ENCODE results near the gene IRAK2. TPM values are rescaled to one million over a fixed set of nuclear protein-coding genes. Genes with fewer than 3 reads are reported as not detected.

The IRAK2 gene
- total RNA-seq, 6 donors from 2014 or later, result 3.1 to 10.2 (median 7.1) TPM

DNA sequence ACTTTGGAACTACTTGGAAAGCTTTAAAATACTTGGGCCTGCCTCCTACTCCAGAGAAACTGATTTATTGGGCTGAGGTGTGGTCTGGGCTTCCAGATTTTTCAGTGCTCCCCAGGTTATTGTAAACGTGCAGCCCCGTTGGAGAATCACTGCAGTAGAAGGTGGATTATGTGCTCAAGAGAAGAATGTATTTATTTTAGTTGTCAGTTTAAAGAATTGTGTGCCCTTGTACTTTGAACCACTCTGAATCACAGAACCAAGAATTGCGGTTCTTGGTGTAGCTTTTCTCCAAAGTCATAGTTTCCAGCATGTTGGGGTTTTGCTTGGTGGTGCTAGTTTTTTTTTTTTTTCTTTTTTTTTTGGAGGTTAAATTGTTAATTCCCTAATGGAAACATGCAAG is 85.1 kb downstream of the IRAK2 start:
- peaks cover 3 to 26% (median 14%) of the 10 kb centered on the region in 4 donors for H3K36me3 ChIP-seq
- H3K4me1 ChIP-seq, result peaks cover 24 to 43% (median 29%) of the 10 kb centered on the region in 4 donors
- TF ChIP-seq POLR2AphosphoS5 (IDR thresholded peaks at IDR 0.05) (no peak), EP300 (IDR thresholded peaks at IDR 0.05) (no peak), POLR2A (IDR thresholded peaks at IDR 0.05) (no peak)
- TF ChIP-seq, protein P1, sequence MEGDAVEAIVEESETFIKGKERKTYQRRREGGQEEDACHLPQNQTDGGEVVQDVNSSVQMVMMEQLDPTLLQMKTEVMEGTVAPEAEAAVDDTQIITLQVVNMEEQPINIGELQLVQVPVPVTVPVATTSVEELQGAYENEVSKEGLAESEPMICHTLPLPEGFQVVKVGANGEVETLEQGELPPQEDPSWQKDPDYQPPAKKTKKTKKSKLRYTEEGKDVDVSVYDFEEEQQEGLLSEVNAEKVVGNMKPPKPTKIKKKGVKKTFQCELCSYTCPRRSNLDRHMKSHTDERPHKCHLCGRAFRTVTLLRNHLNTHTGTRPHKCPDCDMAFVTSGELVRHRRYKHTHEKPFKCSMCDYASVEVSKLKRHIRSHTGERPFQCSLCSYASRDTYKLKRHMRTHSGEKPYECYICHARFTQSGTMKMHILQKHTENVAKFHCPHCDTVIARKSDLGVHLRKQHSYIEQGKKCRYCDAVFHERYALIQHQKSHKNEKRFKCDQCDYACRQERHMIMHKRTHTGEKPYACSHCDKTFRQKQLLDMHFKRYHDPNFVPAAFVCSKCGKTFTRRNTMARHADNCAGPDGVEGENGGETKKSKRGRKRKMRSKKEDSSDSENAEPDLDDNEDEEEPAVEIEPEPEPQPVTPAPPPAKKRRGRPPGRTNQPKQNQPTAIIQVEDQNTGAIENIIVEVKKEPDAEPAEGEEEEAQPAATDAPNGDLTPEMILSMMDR (IDR thresholded peaks at IDR 0.05), result no peak
- 24 to 28% methylated on average over 3 of the region's 3 CpGs for WGBS, 2 donors
- DNase-seq (no peak), ATAC-seq (ENCODE audit: low FRiP score in 2 of 2) (no peak)
- H3K27ac ChIP-seq, result peak overlapping the region in 2 of 4 donors; percentile 89 to 92
- H3K9me3 ChIP-seq, result peaks cover 0 to 15% (median 5%) of the 10 kb centered on the region in 4 donors
- H3K4me3 ChIP-seq, result peak overlapping the region; percentile 69 to 95 (median 84)
- H3K27me3 ChIP-seq, result no peaks in the 10 kb centered on the region

DNA sequence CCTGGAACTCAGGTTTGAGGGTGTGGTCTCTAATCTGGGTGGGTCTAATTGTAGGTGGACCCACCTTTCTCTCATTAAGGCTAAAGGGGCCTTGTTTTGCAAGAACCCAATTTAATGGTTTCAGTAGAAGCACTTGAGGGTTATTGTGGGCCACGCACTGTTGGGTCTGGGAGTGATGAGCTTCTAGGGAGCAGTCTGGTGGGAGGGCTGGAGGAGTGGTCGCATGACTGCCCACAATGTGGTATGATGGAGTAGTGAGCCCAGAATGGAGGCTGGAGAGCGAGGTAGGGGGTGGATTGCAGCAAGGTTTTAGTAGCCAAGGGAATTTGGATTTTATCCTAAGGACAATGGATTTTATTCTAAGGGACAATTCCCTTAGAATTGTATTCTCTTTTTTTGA is 86.3 kb downstream of the IRAK2 start:
- peaks cover 6 to 38% (median 18%) of the 10 kb centered on the region in 4 donors for H3K36me3 ChIP-seq
- no peak for ATAC-seq (ENCODE audit: low FRiP score in 2 of 2)
- no peaks in the 10 kb centered on the region for H3K27me3 ChIP-seq
- H3K27ac ChIP-seq, result no peak overlapping the region
- H3K9me3 ChIP-seq, result peaks cover 0 to 3% (median 0%) of the 10 kb centered on the region in 4 donors
- peak overlapping the region in 1 of 4 donors; percentile 95 for H3K4me3 ChIP-seq
- TF ChIP-seq EP300 (IDR thresholded peaks at IDR 0.05), result no peak
- TF ChIP-seq POLR2AphosphoS5 (IDR thresholded peaks at IDR 0.05), result no peak
- no peak for TF ChIP-seq POLR2A (IDR thresholded peaks at IDR 0.05)
- TF ChIP-seq, protein P1 (IDR thresholded peaks at IDR 0.05), result no peak
- H3K4me1 ChIP-seq, result peaks cover 27 to 49% (median 29%) of the 10 kb centered on the region in 4 donors
- no peak for DNase-seq
- WGBS, 2 donors, result 91 to 93% methylated on average over 3 of the region's 3 CpGs

GRCh38 chr3:10253731-10254130 is 89.0 kb downstream of the IRAK2 start:
- Histone ChIP-seq H3K4me1 (peaks cover 22 to 43% (median 26%) of the 10 kb centered on the region in 4 donors), H3K4me3 (no peak overlapping the region), H3K36me3 (peaks cover 6 to 45% (median 26%) of the 10 kb centered on the region in 4 donors), H3K27ac (no peak overlapping the region), H3K27me3 (no peaks in the 10 kb centered on the region), H3K9me3 (no peaks in the 10 kb centered on the region)
- TF ChIP-seq POLR2A (IDR thresholded peaks at IDR 0.05) (no peak), POLR2AphosphoS5 (IDR thresholded peaks at IDR 0.05) (no peak), EP300 (IDR thresholded peaks at IDR 0.05) (no peak)
- TF ChIP-seq, protein P1 (IDR thresholded peaks at IDR 0.05), result no peak
- DNase-seq, result no peak
- 90 to 96% methylated on average over 1 to 3 of the region's 3 CpGs for WGBS, 2 donors
- no peak for ATAC-seq (ENCODE audit: low FRiP score in 2 of 2)

DNA sequence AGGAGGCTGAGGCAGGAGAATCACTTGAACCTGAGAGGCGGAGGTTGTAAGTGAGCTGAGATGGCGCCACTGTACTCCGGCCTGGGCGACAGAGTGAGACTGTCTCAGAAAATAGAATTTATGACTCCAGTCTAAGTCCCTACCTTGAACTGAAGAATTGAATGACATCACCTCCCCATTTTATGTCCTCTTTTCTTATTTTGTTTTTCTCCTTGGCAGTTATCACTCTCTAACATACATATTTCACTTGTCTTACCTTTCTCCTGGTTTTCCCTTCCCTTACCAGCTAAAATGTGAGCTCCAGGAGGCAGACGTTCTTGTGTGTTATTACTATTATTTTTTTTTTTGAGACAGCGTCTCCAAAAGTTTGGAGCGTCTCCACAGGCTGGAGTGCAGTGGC is 91.1 kb downstream of the IRAK2 start:
- H3K27me3 ChIP-seq, result no peaks in the 10 kb centered on the region
- H3K9me3 ChIP-seq, result no peaks in the 10 kb centered on the region
- DNase-seq (no peak), ATAC-seq (ENCODE audit: low FRiP score in 2 of 2) (no peak)
- H3K4me1 ChIP-seq, result peaks cover 8 to 25% (median 9%) of the 10 kb centered on the region in 4 donors
- no peak overlapping the region for H3K27ac ChIP-seq
- TF ChIP-seq EP300 (IDR thresholded peaks at IDR 0.05) (no peak), POLR2AphosphoS5 (IDR thresholded peaks at IDR 0.05) (no peak), POLR2A (IDR thresholded peaks at IDR 0.05) (no peak)
- TF ChIP-seq, protein P1 (IDR thresholded peaks at IDR 0.05), result no peak
- H3K4me3 ChIP-seq, result no peak overlapping the region
- peaks cover 13 to 62% (median 44%) of the 10 kb centered on the region in 4 donors for H3K36me3 ChIP-seq
- WGBS, 2 donors, result 78 to 94% methylated on average over 7 of the region's 7 CpGs

- TF ChIP-seq, protein P1 (IDR thresholded peaks at IDR 0.05), result no peak
- TF ChIP-seq POLR2A (IDR thresholded peaks at IDR 0.05) (no peak), EP300 (IDR thresholded peaks at IDR 0.05) (no peak), POLR2AphosphoS5 (IDR thresholded peaks at IDR 0.05) (no peak)
- Histone ChIP-seq H3K36me3 (peaks cover 11 to 66% (median 39%) of the 10 kb centered on the region in 4 donors), H3K4me3 (no peak overlapping the region), H3K27me3 (no peaks in the 10 kb centered on the region), H3K9me3 (no peaks in the 10 kb centered on the region), H3K4me1 (peaks cover 3 to 17% (median 6%) of the 10 kb centered on the region in 4 donors), H3K27ac (no peak overlapping the region)
- ATAC-seq (ENCODE audit: low FRiP score in 2 of 2), result no peak
- DNase-seq, result no peak
- WGBS, 2 donors, result 96% methylated on average over 7 of the region's 7 CpGs
Observed at GRCh38 chr3:10259036-10259435, 94.3 kb downstream of the IRAK2 start.
